H1 (cell line): Measurements from ENCODE around the gene CYP2W1. TPM values are rescaled to one million over a fixed set of nuclear protein-coding genes. Genes with fewer than 3 reads are reported as not detected.

Experiments
- CTCF ChIA-PET: fragments of 300-600 bp; sonication (Branson Sonifier 250); formaldehyde crosslinking; loops from one replicate; lab custom pipeline; 2021; ENCODE audit not compliant: partially characterized antibody; lab: Charles Lee
- POLR2A ChIA-PET: fragments of 300-600 bp; sonication (Branson Sonifier 250); formaldehyde crosslinking; loops from one replicate; lab custom pipeline; 2021; ENCODE audit warnings: inconsistent platforms; ENCODE audit not compliant: partially characterized antibody; lab: Charles Lee
- DNase-seq, 2 experiments: peaks; one replicate each; pipeline versions ENCODE4 v3.0.0 to v3.0.0-alpha.2; 2010 to 2022; ENCODE audit warnings: low spot score in 2 of 2, low read depth in 1 of 2, mixed read lengths in 1 of 2
- FAIRE-seq: peaks from 2 replicates; lab custom pipeline; 2011; peaks lifted over from hg19 to GRCh38; lab: Jason Lieb, UNC
- H2AFZ ChIP-seq: 2 replicates; pipeline ENCODE4 v1.8.1; 2012; ENCODE audit warnings: low read length, inconsistent platforms
- H2AK5ac ChIP-seq: 2 replicates; pipeline ENCODE4 v1.6.1; 2013; ENCODE audit warnings: low read depth, low read length
- H2BK120ac ChIP-seq: replicated peaks from 2 replicates; pipeline ENCODE3; 2013; ENCODE audit warnings: low read depth, low read length, inconsistent platforms
- H2BK12ac ChIP-seq: 2 replicates; pipeline ENCODE4 v1.6.1; 2013; ENCODE audit warnings: low read depth, low read length
- H2BK15ac ChIP-seq: 2 replicates; pipeline ENCODE4 v1.6.1; 2013; ENCODE audit warnings: low read length
- H2BK20ac ChIP-seq: 2 replicates; pipeline ENCODE4 v1.6.1; 2013; ENCODE audit warnings: low read length
- H2BK5ac ChIP-seq: 2 replicates; pipeline ENCODE4 v1.6.1; 2013; ENCODE audit warnings: low read depth, low read length
- H3K14ac ChIP-seq: 2 replicates; pipeline ENCODE4 v1.6.1; 2013; ENCODE audit warnings: inconsistent platforms; ENCODE audit not compliant: insufficient read length
- H3K18ac ChIP-seq: 2 replicates; pipeline ENCODE4 v1.6.1; 2013; ENCODE audit warnings: low read length; ENCODE audit errors: extremely low read depth
- H3K23ac ChIP-seq: 2 replicates; pipeline ENCODE4 v1.6.1; 2013; ENCODE audit warnings: inconsistent platforms; ENCODE audit not compliant: insufficient read length
- H3K23me2 ChIP-seq: 2 replicates; pipeline ENCODE4 v1.6.1; 2013; ENCODE audit warnings: low read depth, low read length
- H3K27ac ChIP-seq: 2 replicates; pipeline ENCODE4 v1.6.1; 2011; ENCODE audit warnings: low read depth, low read length, inconsistent platforms
- H3K27me3 ChIP-seq, 4 experiments: replicated peaks in 1 of 4; 1 replicate in 1 of 4; 2 replicates in 3 of 4; pipeline versions ENCODE4 v1.6.1 to v1.8.1; 2011 to 2013; ENCODE audit warnings: low read length in 3 of 4, mild to moderate bottlenecking in 3 of 4, inconsistent platforms in 2 of 4, mixed read lengths in 2 of 4, moderate library complexity in 1 of 4; ENCODE audit not compliant: control insufficient read depth in 3 of 4, insufficient read depth in 3 of 4; ENCODE audit errors: extremely low read depth in 1 of 4
- H3K36me3 ChIP-seq, 4 experiments: 2 replicates each; pipeline versions ENCODE4 v1.6.1 to v1.8.1; 2011 to 2013; ENCODE audit warnings: mild to moderate bottlenecking in 4 of 4, low read length in 3 of 4, moderate library complexity in 2 of 4, control low read depth in 1 of 4, inconsistent platforms in 1 of 4; ENCODE audit not compliant: insufficient read depth in 4 of 4, control insufficient read depth in 2 of 4
- H3K4ac ChIP-seq: replicated peaks from 2 replicates; pipeline ENCODE3; 2013; ENCODE audit warnings: low read length, low read depth, mixed read lengths, inconsistent platforms; ENCODE audit not compliant: insufficient read length
- H3K4me1 ChIP-seq, 4 experiments: replicated peaks in 1 of 4; 1 replicate in 1 of 4; 2 replicates in 3 of 4; pipeline versions ENCODE4 v1.6.1 to v1.8.1; 2011 to 2013; ENCODE audit warnings: low read length in 3 of 4, inconsistent platforms in 2 of 4, mixed read lengths in 1 of 4; ENCODE audit not compliant: insufficient read depth in 4 of 4, control insufficient read depth in 3 of 4
- H3K4me2 ChIP-seq, 2 experiments: 2 replicates each; pipeline versions ENCODE4 v1.6.1 to v1.8.1; 2011 to 2013; ENCODE audit warnings: low read depth in 2 of 2, low read length in 2 of 2, control low read depth in 1 of 2, inconsistent platforms in 1 of 2, mild to moderate bottlenecking in 1 of 2; ENCODE audit not compliant: insufficient read depth in 1 of 2
- H3K4me3 ChIP-seq, 4 experiments: fragments of 200-600, 300-600 bp in 1 of 4; sonication (generic), shearing (Covaris generic), sonication (Bioruptor Twin) in 1 of 4; 2 replicates each; pipeline versions ENCODE4 v1.5.1 to v1.8.1; 2011 to 2016; ENCODE audit warnings: low read length in 4 of 4, low read depth in 3 of 4, control low read depth in 2 of 4, inconsistent platforms in 2 of 4, mild to moderate bottlenecking in 2 of 4, mixed read lengths in 1 of 4, moderate library complexity in 1 of 4; ENCODE audit not compliant: insufficient read depth in 2 of 4; ENCODE audit errors: extremely low read depth in 1 of 4
- H3K56ac ChIP-seq: replicated peaks from 2 replicates; pipeline ENCODE3; 2013; ENCODE audit warnings: low read depth, mild to moderate bottlenecking, mixed read lengths, low read length, inconsistent platforms; ENCODE audit not compliant: insufficient read length
- H3K79me1 ChIP-seq: 2 replicates; pipeline ENCODE4 v1.6.1; 2013; ENCODE audit warnings: low read depth, low read length, control low read depth
- H3K79me2 ChIP-seq, 2 experiments: 2 replicates each; pipeline versions ENCODE4 v1.6.1 to v1.8.1; 2012 to 2013; ENCODE audit warnings: low read length in 2 of 2, mild to moderate bottlenecking in 2 of 2, inconsistent platforms in 1 of 2; ENCODE audit not compliant: insufficient read depth in 2 of 2, control insufficient read depth in 1 of 2
- H3K9ac ChIP-seq, 4 experiments: replicated peaks in 1 of 4; 1 replicate in 1 of 4; 2 replicates in 3 of 4; pipeline versions ENCODE4 v1.6.1 to v1.8.1; 2011 to 2013; ENCODE audit warnings: low read depth in 3 of 4, low read length in 3 of 4, control low read depth in 2 of 4, mild to moderate bottlenecking in 2 of 4, moderate library complexity in 2 of 4, inconsistent platforms in 1 of 4; ENCODE audit errors: extremely low read depth in 1 of 4
- H3K9me3 ChIP-seq, 2 experiments: 2 replicates each; pipeline versions ENCODE4 v1.6.1 to v1.8.1; 2012 to 2013; ENCODE audit warnings: mild to moderate bottlenecking in 2 of 2, moderate library complexity in 2 of 2, control low read depth in 1 of 2, inconsistent platforms in 1 of 2, low read depth in 1 of 2, low read length in 1 of 2, mixed read lengths in 1 of 2; ENCODE audit not compliant: insufficient read depth in 2 of 2
- H4K20me1 ChIP-seq, 2 experiments: replicated peaks in 1 of 2; 2 replicates each; pipeline versions ENCODE3 to v1.8.1; 2011 to 2013; ENCODE audit warnings: inconsistent platforms in 2 of 2, low read length in 2 of 2, mild to moderate bottlenecking in 1 of 2; ENCODE audit not compliant: insufficient read depth in 2 of 2, control insufficient read depth in 1 of 2
- H4K5ac ChIP-seq: 2 replicates; pipeline ENCODE4 v1.6.1; 2013; ENCODE audit warnings: low read length, low read depth, mixed read lengths, inconsistent platforms; ENCODE audit not compliant: insufficient read length
- H4K8ac ChIP-seq: 2 replicates; pipeline ENCODE4 v1.8.0; 2013; ENCODE audit warnings: mild to moderate bottlenecking, moderate library complexity, low read length, inconsistent platforms; ENCODE audit not compliant: insufficient read depth; ENCODE audit errors: extremely low read depth
- H4K91ac ChIP-seq: replicated peaks from 2 replicates; pipeline ENCODE3; 2013; ENCODE audit warnings: low read length, mixed read lengths, inconsistent platforms; ENCODE audit not compliant: insufficient read length
- POLR2A ChIP-seq, 2 experiments: IDR thresholded peaks; 1 replicate in 1 of 2; 2 replicates in 1 of 2; pipeline ENCODE4 v1.6.1; 2011; ENCODE audit warnings: low read depth in 2 of 2, low read length in 2 of 2, mild to moderate bottlenecking in 2 of 2; ENCODE audit errors: control extremely low read depth in 1 of 2
- RBBP5 ChIP-seq: IDR thresholded peaks from 2 replicates; pipeline ENCODE4 v1.7.1; 2012; ENCODE audit warnings: low read depth, mild to moderate bottlenecking, inconsistent platforms, low read length, moderate library complexity, borderline replicate concordance
- SP2 ChIP-seq: IDR thresholded peaks from 2 replicates; pipeline ENCODE4 v1.6.1; 2012; ENCODE audit warnings: mild to moderate bottlenecking, low read length, inconsistent platforms
- ZNF274 ChIP-seq: IDR thresholded peaks from 2 replicates; pipeline ENCODE4 v1.7.0; 2012; ENCODE audit warnings: low read length, borderline replicate concordance; ENCODE audit errors: extremely low read depth
- WGBS, 2 experiments: shearing (Covaris generic) in 1 of 2; methylation state at CpG; one replicate each; pipeline versions ENCODE4 v1.1.6 to v1.1.7; 2013 to 2015; ENCODE audit warnings: low lambda C conversion rate in 2 of 2, mixed read lengths in 2 of 2, inconsistent platforms in 1 of 2, low coverage in 1 of 2, missing lambda C conversion rate in 1 of 2; ENCODE audit not compliant: insufficient replicate concordance in 2 of 2, insufficient coverage in 1 of 2, insufficient read length in 1 of 2; ENCODE audit errors: extremely low coverage in 1 of 2, missing lambda C conversion rate in 1 of 2; 5-methylcytosine and 5-hydroxymethylcytosine counted together
- polyA plus RNA-seq, 7 experiments: library from polyadenylated mRNA; depleted of rRNA in 3 of 7; stranded (reverse) in 5 of 7; unstranded in 2 of 7; fragments of >200 nt in 5 of 7; fragments of 200-250 nt in 2 of 7; gene quantifications; 1 replicate in 5 of 7; 2 replicates in 1 of 7; 4 replicates in 1 of 7; pipeline versions ENCODE4 v1.2.1 to v1.2.3, GENCODE V29; 2011 to 2013; ENCODE audit warnings: missing spikeins in 2 of 7, mixed read lengths in 2 of 7
- total RNA-seq: library from RNA; stranded (reverse); fragmentation: NEBNext Ultra II Directional; extraction: Animal tissue kit (Norgen Biotek cat#: 25700); gene quantifications from 2 replicates; pipeline ENCODE4 v1.2.1, GENCODE V29; 2021

CYP2W1 gene
- total and polyA plus RNA-seq, 2 of the 8 experiments (the other 6 are each of a cell fraction or from before 2014, with no cell fraction given) = not detected

- peaks cover 0 to 2% (median 0%) of the 10 kb centered on the region in 4 experiments; a peak in 1 of 8 replicates for H3K36me3 ChIP-seq
- no peak overlapping the region for H3K4ac ChIP-seq
- H2BK5ac ChIP-seq = 0 out of 2 replicates have a peak overlapping the region, but pooled peaks have one; percentile 21
- no peak overlapping the region for H4K91ac ChIP-seq
- no peak overlapping the region for H4K5ac ChIP-seq
- no peak overlapping the region for H2BK120ac ChIP-seq
- no peak overlapping the region for H3K14ac ChIP-seq
- peaks cover 0 to 16% (median 3%) of the 10 kb centered on the region in 4 experiments; a peak in 5 of 7 replicates for H3K4me1 ChIP-seq
- no peaks in the 10 kb centered on the region for H3K79me1 ChIP-seq
- H3K9ac ChIP-seq = no peak overlapping the region
- FAIRE-seq (no peak), DNase-seq (no peak)
- peaks cover 3 to 6% of the 10 kb centered on the region in 2 experiments for H4K20me1 ChIP-seq
- no peak overlapping the region for H3K18ac ChIP-seq
- CTCF ChIA-PET = interaction anchor here (1.0 to 1.2 kb wide), 2 partner anchors 31 to 53 kb away, joined by 5 to 6 read pairs; no protein-coding TSS in a partner anchor
- no peak overlapping the region for H2BK20ac ChIP-seq
- no peak overlapping the region for H4K8ac ChIP-seq
- no peaks in the 10 kb centered on the region for H3K79me2 ChIP-seq
- H3K27me3 ChIP-seq = no peaks in the 10 kb centered on the region
- no peak overlapping the region for H3K27ac ChIP-seq
- POLR2A ChIA-PET = interaction anchor here (0.8 to 1.5 kb wide), 3 partner anchors 9 to 13 kb away, joined by 3 to 6 read pairs (median 6); partner anchors contain the start of gene COX19
- H3K4me2 ChIP-seq = no peak overlapping the region
- H3K56ac ChIP-seq = no peak overlapping the region
- WGBS, 2 experiments = 88% methylated on average over 28 of the region's 37 CpGs; no CpG with 5 or more reads in 1 of the 2 experiments
- H3K4me3 ChIP-seq = no peak overlapping the region
- H2AFZ ChIP-seq = no peak overlapping the region
- no peak overlapping the region for H2AK5ac ChIP-seq
- no peak overlapping the region for H3K23ac ChIP-seq
- H2BK15ac ChIP-seq = no peak overlapping the region
- no peaks in the 10 kb centered on the region; a peak in 1 of 4 replicates for H3K9me3 ChIP-seq
- no peak overlapping the region for H2BK12ac ChIP-seq
- no peaks in the 10 kb centered on the region for H3K23me2 ChIP-seq
- TF ChIP-seq RBBP5 = no peak
- TF ChIP-seq ZNF274 = no peak
- TF ChIP-seq SP2 = no peak
- no peak for TF ChIP-seq POLR2A (IDR thresholded peaks at IDR 0.05; ENCODE audit: control extremely low read depth in 1 of 2, low read depth in 2 of 2, low read length in 2 of 2)
Measured at GRCh38 chr7:961546-962400, 21.2 kb upstream of the CYP2W1 start.
